WERI-Rb-1 (cell line): ENCODE results near the gene CDK2AP2.

Source experiments
- DNase-seq: peaks from one replicate; pipeline ENCODE4 v3.0.0-alpha.2; 2020
- H3K27ac ChIP-seq: fragments of 250-450 bp; sonication (Bioruptor Pico); 2 replicates; pipeline ENCODE4 v1.5.1; 2020; ENCODE audit warnings: mild to moderate bottlenecking, moderate library complexity
- H3K27me3 ChIP-seq: fragments of 250-450 bp; sonication (Bioruptor Pico); 2 replicates; pipeline ENCODE4 v1.5.1; 2021; ENCODE audit warnings: mild to moderate bottlenecking, low read depth, moderate library complexity; ENCODE audit not compliant: insufficient read depth, severe bottlenecking
- H3K36me3 ChIP-seq: fragments of 250-450 bp; sonication (Bioruptor Pico); 2 replicates; pipeline ENCODE4 v1.5.1; 2020; ENCODE audit warnings: mild to moderate bottlenecking, moderate library complexity
- H3K4me3 ChIP-seq: 2 replicates; pipeline ENCODE4 v1.5.1; 2011; ENCODE audit warnings: low read depth, mild to moderate bottlenecking, control low read depth, low read length
- H3K9me3 ChIP-seq: fragments of 250-450 bp; sonication (Bioruptor Pico); 2 replicates; pipeline ENCODE4 v1.5.1; 2021; ENCODE audit warnings: mild to moderate bottlenecking, moderate library complexity; ENCODE audit not compliant: severe bottlenecking
- CTCF ChIP-seq: IDR thresholded peaks from 2 replicates; pipeline ENCODE4 v1.5.1; 2011; ENCODE audit warnings: low read depth, mild to moderate bottlenecking, control low read depth, inconsistent platforms, low read length

Gene CDK2AP2

GRCh38 chr11:67522338-67522737 is 14.4 kb upstream of the CDK2AP2 start:
- H3K4me3 ChIP-seq, result no peak overlapping the region
- no peaks in the 10 kb centered on the region for H3K27me3 ChIP-seq
- no peak overlapping the region for H3K27ac ChIP-seq
- no peaks in the 10 kb centered on the region for H3K36me3 ChIP-seq
- H3K9me3 ChIP-seq, result no peaks in the 10 kb centered on the region
- TF ChIP-seq CTCF, result no peak
- DNase-seq, result no peak

- Histone ChIP-seq H3K27me3 (no peaks in the 10 kb centered on the region), H3K36me3 (no peaks in the 10 kb centered on the region), H3K9me3 (no peaks in the 10 kb centered on the region), H3K4me3 (no peak overlapping the region), H3K27ac (no peak overlapping the region)
- no peak for TF ChIP-seq CTCF
- no peak for DNase-seq
Measured at GRCh38 chr11:67521924-67522323, 14.0 kb upstream of the CDK2AP2 start.

GRCh38 chr11:67520856-67521824 is 13.2 kb upstream of the CDK2AP2 start:
- no peak for TF ChIP-seq CTCF
- Histone ChIP-seq H3K27ac (no peak overlapping the region), H3K27me3 (no peaks in the 10 kb centered on the region), H3K36me3 (no peaks in the 10 kb centered on the region), H3K4me3 (no peak overlapping the region), H3K9me3 (no peaks in the 10 kb centered on the region)
- DNase-seq, result no peak

GRCh38 chr11:67519726-67520125 is 11.8 kb upstream of the CDK2AP2 start:
- DNase-seq, result no peak
- Histone ChIP-seq H3K4me3 (no peak overlapping the region), H3K36me3 (no peaks in the 10 kb centered on the region), H3K27me3 (no peaks in the 10 kb centered on the region), H3K27ac (no peak overlapping the region), H3K9me3 (no peaks in the 10 kb centered on the region)
- no peak for TF ChIP-seq CTCF

- H3K27ac ChIP-seq, result no peak overlapping the region
- H3K4me3 ChIP-seq, result no peak overlapping the region
- no peaks in the 10 kb centered on the region for H3K36me3 ChIP-seq
- no peaks in the 10 kb centered on the region for H3K27me3 ChIP-seq
- TF ChIP-seq CTCF, result no peak
- no peaks in the 10 kb centered on the region for H3K9me3 ChIP-seq
- DNase-seq, result no peak
Measured at GRCh38 chr11:67517784-67518552, 10.0 kb upstream of the CDK2AP2 start.
